Measurements from ENCODE around the gene NKAP.
A peak's percentile ranks its signal among the peaks of the same experiment; 100 is the strongest.

Gene NKAP

DNA sequence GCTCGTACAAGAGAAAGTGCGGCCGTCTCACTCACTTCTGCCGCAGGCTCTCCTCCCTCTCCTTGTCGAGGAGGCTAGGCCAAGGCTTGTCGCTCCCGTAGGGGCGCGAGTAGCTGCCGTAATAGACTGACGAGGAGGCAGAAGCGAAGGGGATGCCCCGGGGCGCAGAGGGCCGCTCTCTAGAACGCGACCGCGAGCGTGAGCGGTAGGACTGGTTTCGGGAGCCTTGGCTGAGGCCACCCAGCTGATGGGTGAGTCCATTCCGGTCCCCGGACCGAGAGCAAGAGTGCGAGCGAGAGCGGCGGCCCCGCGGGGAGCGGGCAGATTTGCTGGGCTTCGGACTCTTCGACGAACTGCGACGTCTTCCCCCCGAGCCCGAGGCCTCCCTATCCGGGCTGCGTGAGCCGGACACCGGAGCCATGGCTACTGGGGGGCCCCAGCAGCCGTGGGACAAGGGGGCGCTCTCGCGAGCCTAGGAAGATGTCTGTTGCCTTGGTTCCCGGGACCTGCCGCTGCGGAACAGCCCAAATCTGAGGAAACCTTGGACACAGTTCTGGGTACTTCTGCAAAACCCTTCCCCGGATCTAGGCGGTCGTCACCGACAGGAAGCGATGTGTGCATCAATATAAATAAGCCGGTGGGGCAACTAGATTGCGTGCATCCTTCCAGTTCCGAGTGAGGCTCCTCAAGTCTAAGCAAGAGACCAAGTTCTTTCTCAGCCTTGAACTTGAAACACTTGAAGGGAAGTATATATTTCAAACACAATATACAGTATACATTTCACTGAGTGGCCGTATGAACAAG is at the start of gene NKAP:
Gene NKAP, minus strand, starts transcription at position 567 of the 804 bp plus-strand sequence. Its CDS starts 146 bp downstream, at position 421.
- TF ChIP-seq, protein P1, sequence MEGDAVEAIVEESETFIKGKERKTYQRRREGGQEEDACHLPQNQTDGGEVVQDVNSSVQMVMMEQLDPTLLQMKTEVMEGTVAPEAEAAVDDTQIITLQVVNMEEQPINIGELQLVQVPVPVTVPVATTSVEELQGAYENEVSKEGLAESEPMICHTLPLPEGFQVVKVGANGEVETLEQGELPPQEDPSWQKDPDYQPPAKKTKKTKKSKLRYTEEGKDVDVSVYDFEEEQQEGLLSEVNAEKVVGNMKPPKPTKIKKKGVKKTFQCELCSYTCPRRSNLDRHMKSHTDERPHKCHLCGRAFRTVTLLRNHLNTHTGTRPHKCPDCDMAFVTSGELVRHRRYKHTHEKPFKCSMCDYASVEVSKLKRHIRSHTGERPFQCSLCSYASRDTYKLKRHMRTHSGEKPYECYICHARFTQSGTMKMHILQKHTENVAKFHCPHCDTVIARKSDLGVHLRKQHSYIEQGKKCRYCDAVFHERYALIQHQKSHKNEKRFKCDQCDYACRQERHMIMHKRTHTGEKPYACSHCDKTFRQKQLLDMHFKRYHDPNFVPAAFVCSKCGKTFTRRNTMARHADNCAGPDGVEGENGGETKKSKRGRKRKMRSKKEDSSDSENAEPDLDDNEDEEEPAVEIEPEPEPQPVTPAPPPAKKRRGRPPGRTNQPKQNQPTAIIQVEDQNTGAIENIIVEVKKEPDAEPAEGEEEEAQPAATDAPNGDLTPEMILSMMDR (IDR thresholded peaks at IDR 0.05; ENCODE audit: low read depth, low read length): no peak
- peak; percentile 85 for DNase-seq
- Histone ChIP-seq H3K36me3 (no peaks in the 10 kb centered on the region), H3K27ac (peak within 1 kb of the TSS; percentile 70), H3K9me3 (ENCODE audit: severe bottlenecking) (no peaks in the 10 kb centered on the region), H3K27me3 (ENCODE audit: insufficient read depth, low read depth, severe bottlenecking) (no peaks in the 10 kb centered on the region), H3K4me3 (ENCODE audit: low read depth, low read length) (peak within 1 kb of the TSS; percentile 60)

DNA sequence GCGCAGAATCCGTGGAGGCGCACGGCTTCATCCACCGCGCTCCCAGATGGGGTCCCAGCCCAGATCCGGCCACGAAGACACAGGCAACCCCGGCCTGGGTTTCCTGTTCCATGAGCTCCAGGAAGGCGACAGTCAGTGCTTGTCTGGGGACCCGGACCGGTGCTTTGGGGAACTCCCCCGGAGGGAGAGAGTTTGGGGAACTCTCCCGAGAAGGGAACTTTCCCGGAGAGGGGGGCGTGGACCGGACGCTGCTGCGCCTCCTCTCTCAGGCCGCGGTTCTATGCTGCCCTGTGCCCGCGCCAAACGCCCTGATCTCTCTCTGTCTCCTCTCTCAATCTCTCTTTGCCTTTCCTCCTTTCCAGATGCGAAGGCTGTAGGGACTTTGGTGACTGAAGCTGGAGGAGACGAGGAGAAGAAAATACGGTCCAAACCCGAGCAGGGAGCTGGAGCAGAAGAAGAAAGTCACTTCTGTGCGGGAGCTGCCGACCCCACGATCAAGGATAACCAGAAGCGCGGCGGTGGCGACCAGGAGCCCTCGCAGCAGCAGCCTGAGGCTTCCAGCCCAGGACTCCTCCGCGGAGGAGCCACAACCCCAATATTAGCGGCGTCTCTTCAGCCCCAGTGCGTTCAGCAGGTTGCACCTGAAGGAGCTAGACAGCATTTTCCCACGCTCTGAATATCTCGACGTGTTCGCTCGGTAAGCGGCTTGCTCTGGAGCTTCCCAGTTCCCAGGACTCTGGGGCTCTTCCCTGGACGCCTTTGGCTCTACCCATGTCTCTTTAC is 47.6 kb upstream of the NKAP start:
- H3K27me3 ChIP-seq (ENCODE audit: insufficient read depth, low read depth, severe bottlenecking): peaks cover 29% of the 10 kb centered on the region
- H3K27ac ChIP-seq: no peak overlapping the region
- peak overlapping the region; percentile 52 for H3K4me3 ChIP-seq (ENCODE audit: low read depth, low read length)
- H3K36me3 ChIP-seq: no peaks in the 10 kb centered on the region
- H3K9me3 ChIP-seq (ENCODE audit: severe bottlenecking): no peaks in the 10 kb centered on the region
- TF ChIP-seq, protein P1 (IDR thresholded peaks at IDR 0.05; ENCODE audit: low read depth, low read length): no peak
- DNase-seq: peak; percentile 13

DNA sequence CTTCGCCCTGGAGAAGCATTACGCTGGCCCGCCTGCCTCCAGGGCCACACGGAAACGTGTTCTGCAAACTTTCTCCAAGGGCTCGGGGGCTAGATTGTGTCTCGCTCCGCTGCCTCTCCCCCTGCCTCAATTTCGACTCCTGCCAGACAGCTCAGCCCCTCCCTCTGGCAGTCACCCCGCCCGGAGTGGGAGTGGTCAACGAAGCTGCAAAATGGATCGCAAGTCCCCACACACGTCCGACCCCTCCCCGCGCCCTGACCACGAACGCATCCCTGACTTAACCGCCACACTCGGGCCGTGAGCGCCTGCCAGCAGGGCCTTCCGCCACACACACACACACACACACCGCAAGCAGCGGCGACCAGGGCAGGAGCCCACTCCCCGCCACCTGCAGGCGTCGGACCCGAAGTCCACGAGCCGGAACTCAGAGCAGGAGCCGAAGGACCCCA is 47.0 kb upstream of the NKAP start:
- Histone ChIP-seq H3K27me3 (ENCODE audit: insufficient read depth, low read depth, severe bottlenecking) (peaks cover 29% of the 10 kb centered on the region), H3K27ac (no peak overlapping the region), H3K4me3 (ENCODE audit: low read depth, low read length) (peak overlapping the region; percentile 52), H3K36me3 (no peaks in the 10 kb centered on the region), H3K9me3 (ENCODE audit: severe bottlenecking) (no peaks in the 10 kb centered on the region)
- DNase-seq: peak; percentile 33
- TF ChIP-seq, protein P1 (IDR thresholded peaks at IDR 0.05; ENCODE audit: low read depth, low read length): no peak

DNA sequence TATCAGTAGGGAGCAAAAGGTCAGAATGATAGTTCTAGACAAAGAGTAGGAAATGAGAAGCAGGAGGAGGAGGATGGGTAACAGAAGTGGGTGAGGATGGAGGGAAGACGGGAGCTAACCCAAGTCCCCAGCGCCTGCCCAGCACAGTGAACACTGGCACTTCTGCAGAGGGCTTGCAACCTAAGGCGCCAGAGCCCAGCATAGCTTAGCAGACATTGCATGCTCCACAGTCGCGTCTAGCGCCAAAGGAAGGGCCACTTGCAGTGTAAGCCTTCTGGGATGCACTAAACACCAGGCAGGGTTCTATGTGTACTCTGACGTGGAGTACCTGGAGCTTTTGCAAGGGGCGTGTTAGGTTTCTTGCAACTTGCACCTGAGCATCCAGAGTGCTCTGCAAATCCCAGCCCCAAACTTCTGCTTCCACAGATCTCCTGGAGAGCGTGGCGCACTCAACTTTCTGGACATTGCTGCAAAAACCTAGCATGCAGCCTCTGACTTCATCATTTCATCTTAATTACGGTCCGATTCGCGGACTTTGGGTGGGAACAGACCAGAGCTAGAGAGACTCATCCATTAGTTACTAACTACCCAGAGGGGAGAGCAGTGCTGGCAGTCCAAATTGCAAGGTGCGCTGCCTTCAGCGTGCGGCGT is 46.5 kb upstream of the NKAP start:
- TF ChIP-seq, protein P1 (IDR thresholded peaks at IDR 0.05; ENCODE audit: low read depth, low read length): no peak
- H3K4me3 ChIP-seq (ENCODE audit: low read depth, low read length): no peak overlapping the region

DNA sequence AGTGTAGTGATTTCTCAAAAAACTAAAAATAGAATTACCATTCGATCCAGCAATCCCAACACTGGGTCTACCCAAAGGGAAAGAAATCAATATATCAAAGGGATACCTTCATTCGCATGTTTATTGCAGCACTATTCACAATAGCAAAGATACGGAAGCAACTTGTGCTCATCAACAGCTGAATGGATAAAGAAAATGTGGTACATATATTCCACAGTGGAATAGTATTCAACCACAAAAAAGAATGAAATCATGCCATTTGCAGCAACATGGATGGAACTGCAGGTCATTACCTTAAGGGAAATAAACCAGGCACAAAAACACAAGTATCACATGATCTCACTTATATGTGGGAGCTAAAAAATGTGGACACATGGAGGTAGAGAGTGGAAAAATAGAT is 42.7 kb upstream of the NKAP start:
- no peak overlapping the region for H3K27ac ChIP-seq
- H3K9me3 ChIP-seq (ENCODE audit: severe bottlenecking): no peaks in the 10 kb centered on the region
- no peak overlapping the region for H3K4me3 ChIP-seq (ENCODE audit: low read depth, low read length)
- TF ChIP-seq, protein P1 (IDR thresholded peaks at IDR 0.05; ENCODE audit: low read depth, low read length): no peak
- no peak for DNase-seq
- peaks cover 13% of the 10 kb centered on the region for H3K27me3 ChIP-seq (ENCODE audit: insufficient read depth, low read depth, severe bottlenecking)
- H3K36me3 ChIP-seq: no peaks in the 10 kb centered on the region

More for the DNA sequence above, 46.5 kb upstream of the NKAP start:
- no peak for DNase-seq
- H3K9me3 ChIP-seq (ENCODE audit: severe bottlenecking): no peaks in the 10 kb centered on the region
- no peak overlapping the region for H3K27ac ChIP-seq
- H3K27me3 ChIP-seq (ENCODE audit: insufficient read depth, low read depth, severe bottlenecking): peaks cover 29% of the 10 kb centered on the region
- no peaks in the 10 kb centered on the region for H3K36me3 ChIP-seq
